IMR-90 (cell line): ENCODE measurements around the gene ABCF1. TPM values are rescaled to one million over a fixed set of nuclear protein-coding genes. Genes with fewer than 3 reads are reported as not detected.

Experiments
- ATAC-seq: fragments of 200-7000 bp; cut with Tn5 transposase; 2 replicates; pipeline ENCODE4 v1.9.1; 2020; ENCODE audit warnings: low read depth, mild to moderate bottlenecking, moderate library complexity
- BruUV-seq: library from RNA; stranded (reverse); fragments of 400-500 nt; replicated peaks from 2 replicates; lab custom pipeline; 2021; lab: Mats Ljungman, UMichigan
- CTCF ChIA-PET: fragments of 300-600 bp; formaldehyde crosslinking; extraction: SDS; loops from one replicate; lab custom pipeline; 2021; ENCODE audit warnings: antibody characterized with exemption; lab: Yijun Ruan, JAX
- POLR2A ChIA-PET: fragments of 300-600 bp; sonication (Branson Sonifier 250); formaldehyde crosslinking; loops from one replicate; lab custom pipeline; 2022; ENCODE audit warnings: antibody characterized with exemption; ENCODE audit not compliant: unreplicated experiment; lab: Charles Lee
- DNase-seq: peaks from one replicate; pipeline ENCODE4 v3.0.0; 2013
- H2AFZ ChIP-seq: replicated peaks from 2 replicates; pipeline ENCODE3; 2013; ENCODE audit warnings: low read length, mild to moderate bottlenecking; ENCODE audit not compliant: poor library complexity
- H2AK5ac ChIP-seq: 2 replicates; pipeline ENCODE4 v1.6.1; 2013; ENCODE audit warnings: low read depth, low read length, inconsistent platforms
- H2AK9ac ChIP-seq: replicated peaks from 2 replicates; pipeline ENCODE3; 2013; ENCODE audit warnings: mild to moderate bottlenecking, low read depth, low read length, moderate library complexity; ENCODE audit not compliant: poor library complexity
- H2BK120ac ChIP-seq: 2 replicates; pipeline ENCODE4 v1.6.1; 2013; ENCODE audit warnings: low read depth, low read length, inconsistent platforms
- H2BK15ac ChIP-seq: 3 replicates; pipeline ENCODE4 v1.6.1; 2013; ENCODE audit warnings: low read depth, low read length, inconsistent platforms
- H2BK20ac ChIP-seq: 2 replicates; pipeline ENCODE4 v1.6.1; 2013; ENCODE audit warnings: low read depth, mild to moderate bottlenecking, inconsistent platforms, low read length, moderate library complexity
- H2BK5ac ChIP-seq: 2 replicates; pipeline ENCODE4 v1.6.1; 2013; ENCODE audit warnings: mild to moderate bottlenecking, low read depth, low read length, inconsistent platforms; ENCODE audit not compliant: poor library complexity, severe bottlenecking
- H3K14ac ChIP-seq: replicated peaks from 2 replicates; pipeline ENCODE4 v1.6.1; 2013; ENCODE audit warnings: low read depth, low read length, inconsistent platforms
- H3K18ac ChIP-seq: 2 replicates; pipeline ENCODE4 v1.6.1; 2013; ENCODE audit warnings: low read depth, low read length, control low read depth
- H3K23ac ChIP-seq: 2 replicates; pipeline ENCODE4 v1.6.1; 2013; ENCODE audit warnings: low read depth, low read length, inconsistent platforms
- H3K27ac ChIP-seq: 2 replicates; pipeline ENCODE4 v1.5.1; 2013; ENCODE audit warnings: mild to moderate bottlenecking, control low read depth, low read length; ENCODE audit not compliant: insufficient read depth
- H3K27me3 ChIP-seq: 2 replicates; pipeline ENCODE4 v1.6.1; 2013; ENCODE audit warnings: low read length; ENCODE audit not compliant: control insufficient read depth, insufficient read depth
- H3K36me3 ChIP-seq: 2 replicates; pipeline ENCODE4 v1.6.1; 2013; ENCODE audit warnings: low read length, mixed read lengths; ENCODE audit not compliant: control insufficient read depth, insufficient read depth
- H3K4ac ChIP-seq: 2 replicates; pipeline ENCODE4 v1.6.1; 2013; ENCODE audit warnings: low read depth, low read length, inconsistent platforms
- H3K4me1 ChIP-seq: 2 replicates; pipeline ENCODE4 v1.6.1; 2013; ENCODE audit warnings: low read length, mixed read lengths; ENCODE audit not compliant: control insufficient read depth, insufficient read depth
- H3K4me2 ChIP-seq: 2 replicates; pipeline ENCODE4 v1.6.1; 2013; ENCODE audit warnings: low read depth, mild to moderate bottlenecking, control low read depth, low read length, moderate library complexity
- H3K4me3 ChIP-seq: 2 replicates; pipeline ENCODE4 v1.5.1; 2013; ENCODE audit warnings: low read depth, mild to moderate bottlenecking, control low read depth, low read length, moderate library complexity; ENCODE audit not compliant: insufficient read depth
- H3K56ac ChIP-seq: 2 replicates; pipeline ENCODE4 v1.6.1; 2013; ENCODE audit warnings: low read length, inconsistent platforms; ENCODE audit not compliant: insufficient read depth; ENCODE audit errors: extremely low read depth
- H3K79me1 ChIP-seq, 2 experiments: 2 replicates each; pipeline ENCODE4 v1.6.1; 2013; ENCODE audit warnings: low read length in 2 of 2, inconsistent platforms in 1 of 2, low read depth in 1 of 2
- H3K9ac ChIP-seq: 2 replicates; pipeline ENCODE4 v1.6.1; 2013; ENCODE audit warnings: low read depth, low read length, control low read depth
- H3K9me1 ChIP-seq: 2 replicates; pipeline ENCODE4 v1.6.1; 2013; ENCODE audit warnings: low read length, inconsistent platforms; ENCODE audit not compliant: insufficient read depth
- H3K9me3 ChIP-seq: 2 replicates; pipeline ENCODE4 v1.6.1; 2013; ENCODE audit warnings: low read length; ENCODE audit not compliant: control insufficient read depth, insufficient read depth
- H4K20me1 ChIP-seq: 2 replicates; pipeline ENCODE4 v1.6.1; 2013; ENCODE audit warnings: low read length, inconsistent platforms; ENCODE audit not compliant: insufficient read depth
- H4K5ac ChIP-seq: 2 replicates; pipeline ENCODE4 v1.6.1; 2013; ENCODE audit warnings: mild to moderate bottlenecking, low read depth, low read length, control low read depth
- H4K8ac ChIP-seq, 2 experiments: 2 replicates each; pipeline ENCODE4 v1.6.1; 2013; ENCODE audit warnings: low read depth in 2 of 2, low read length in 2 of 2, control low read depth in 1 of 2, inconsistent platforms in 1 of 2
- H4K91ac ChIP-seq: 2 replicates; pipeline ENCODE4 v1.6.1; 2013; ENCODE audit warnings: low read depth, low read length, inconsistent platforms; ENCODE audit not compliant: insufficient read depth
- BHLHE40 ChIP-seq: fragments of 150-350 bp; IDR thresholded peaks from 2 replicates; pipeline ENCODE4 v1.6.1; 2016; ENCODE audit warnings: mild to moderate bottlenecking, low read depth, low read length
- CEBPB ChIP-seq: IDR thresholded peaks from 2 replicates; pipeline ENCODE4 v1.6.1; 2012; ENCODE audit warnings: low read depth, low read length, improper control_type of control experiment
- CHD1 ChIP-seq: IDR thresholded peaks from 2 replicates; pipeline ENCODE4 v1.6.1; 2012; ENCODE audit warnings: low read depth, low read length, improper control_type of control experiment
- ELK1 ChIP-seq: fragments of 150-350 bp; IDR thresholded peaks from 2 replicates; pipeline ENCODE4 v1.6.1; 2016; ENCODE audit warnings: low read depth, mild to moderate bottlenecking, low read length, moderate library complexity, borderline replicate concordance
- FOS ChIP-seq: fragments of 150-350 bp; IDR thresholded peaks from 2 replicates; pipeline ENCODE4 v1.6.1; 2016; ENCODE audit warnings: low read depth, low read length
- MAFK ChIP-seq: IDR thresholded peaks from 2 replicates; pipeline ENCODE4 v1.6.1; 2012; ENCODE audit warnings: low read depth, low read length, improper control_type of control experiment
- MAZ ChIP-seq: IDR thresholded peaks from 2 replicates; pipeline ENCODE4 v1.6.1; 2012; ENCODE audit warnings: low read depth, mild to moderate bottlenecking, low read length, improper control_type of control experiment, moderate library complexity, borderline replicate concordance
- MXI1 ChIP-seq: IDR thresholded peaks from 2 replicates; pipeline ENCODE4 v1.6.1; 2012; ENCODE audit warnings: low read depth, mild to moderate bottlenecking, low read length, moderate library complexity, borderline replicate concordance
- NFE2L2 ChIP-seq: fragments of 150-350 bp; IDR thresholded peaks from 2 replicates; pipeline ENCODE4 v1.6.1; 2016; ENCODE audit warnings: low read depth, mild to moderate bottlenecking, low read length
- POLR2A ChIP-seq: IDR thresholded peaks from 2 replicates; pipeline ENCODE4 v1.6.1; 2012; ENCODE audit warnings: mild to moderate bottlenecking, low read depth, low read length
- RAD21 ChIP-seq: IDR thresholded peaks from 2 replicates; pipeline ENCODE4 v1.6.1; 2012; ENCODE audit warnings: low read length, improper control_type of control experiment
- RCOR1 ChIP-seq: IDR thresholded peaks from 2 replicates; pipeline ENCODE4 v1.6.1; 2012; ENCODE audit warnings: mild to moderate bottlenecking, low read length, improper control_type of control experiment; ENCODE audit not compliant: insufficient replicate concordance
- RFX5 ChIP-seq: IDR thresholded peaks from 2 replicates; pipeline ENCODE4 v1.8.0; 2012; ENCODE audit warnings: low read depth, mild to moderate bottlenecking, low read length, moderate library complexity
- SMC3 ChIP-seq: fragments of 150-350 bp; IDR thresholded peaks from 2 replicates; pipeline ENCODE4 v1.6.1; 2016; ENCODE audit warnings: low read depth, mild to moderate bottlenecking, antibody characterized with exemption, low read length, moderate library complexity
- USF2 ChIP-seq: fragments of 150-350 bp; IDR thresholded peaks from 2 replicates; pipeline ENCODE4 v1.6.1; 2017; ENCODE audit warnings: mild to moderate bottlenecking, antibody characterized with exemption, low read length, low read depth
- WGBS, 2 experiments: methylation state at CpG; one replicate each; pipeline versions ENCODE4 v1.1.5 to v1.1.7; 2013; ENCODE audit warnings: missing lambda C conversion rate in 2 of 2; ENCODE audit not compliant: insufficient read length in 1 of 2; ENCODE audit errors: extremely low coverage in 2 of 2; 5-methylcytosine and 5-hydroxymethylcytosine counted together
- dilution Hi-C: fragments of 300-500 bp; cut with HindIII; formaldehyde crosslinking; loops from one replicate; pipeline ENCODE4 v1.14.3; 2018; ENCODE audit warnings: low sequenced_read_pairs; ENCODE audit not compliant: unreplicated experiment
- in situ Hi-C: fragments of 300-500 bp; cut with MboI; formaldehyde crosslinking; loops from 3 replicates; pipeline ENCODE4 v1.14.3; 2019; ENCODE audit warnings: low sequenced_read_pairs, inconsistent platforms, mixed read lengths
- intact Hi-C: fragments of 100-400 bp; cut with micrococcal nuclease; formaldehyde crosslinking; loops from 2 replicates; pipeline ENCODE4 v1.10.0; 2022
- polyA plus RNA-seq, 3 experiments: library from polyadenylated mRNA; depleted of rRNA; stranded (reverse); fragments of >200 nt; gene quantifications; 2 replicates each; pipeline ENCODE4 v1.2.3, GENCODE V29; 2012; ENCODE audit warnings: low replicate concordance in 1 of 3
- total RNA-seq: library from RNA; depleted of rRNA; stranded (reverse); fragments of >200 nt; gene quantifications from 2 replicates; pipeline ENCODE4 v1.2.3, GENCODE V29; 2012

Gene ABCF1
- total and polyA plus RNA-seq, 2 of the 4 experiments (the other 2 are of a cell fraction) = 39.1 to 48.6 TPM

GRCh38 chr6:30542404-30542725 lies 28.9 kb upstream of the ABCF1 start:
- H3K4ac ChIP-seq = no peak overlapping the region
- H3K4me3 ChIP-seq = no peak overlapping the region
- no peaks in the 10 kb centered on the region for H3K79me1 ChIP-seq
- H3K18ac ChIP-seq = no peak overlapping the region
- H3K27me3 ChIP-seq = no peaks in the 10 kb centered on the region
- H2AK9ac ChIP-seq = peak overlapping the region; percentile 30
- dilution Hi-C loops (no loop called here), intact Hi-C loops (loop anchor here (5.0 kb wide), 1 partner anchor 545 kb away; no protein-coding TSS in a partner anchor), in situ Hi-C loops (no loop called here)
- no peak overlapping the region for H3K9ac ChIP-seq
- no peak overlapping the region for H3K14ac ChIP-seq
- no peak overlapping the region for H4K5ac ChIP-seq
- H3K56ac ChIP-seq = no peak overlapping the region
- DNase-seq (no peak), ATAC-seq (no peak)
- no peak overlapping the region for H2BK120ac ChIP-seq
- no peak overlapping the region for H2BK5ac ChIP-seq
- ChIA-PET CTCF (interaction anchor here (0.5 to 1.8 kb wide), 3 partner anchors 29 to 60 kb away, joined by 3 to 33 read pairs (median 4); partner anchors contain the start of gene ABCF1), POLR2A (interaction anchor here (1.1 kb wide), 1 partner anchor 73 kb away, joined by 5 read pairs; no protein-coding TSS in a partner anchor)
- H2AFZ ChIP-seq = no peak overlapping the region
- TF ChIP-seq RCOR1 (no peak), ELK1 (no peak), RFX5 (no peak), MAFK (no peak), POLR2A (no peak), RAD21 (no peak), USF2 (no peak), FOS (no peak), CHD1 (no peak), SMC3 (no peak), NFE2L2 (no peak), BHLHE40 (no peak), CEBPB (no peak), MXI1 (no peak), MAZ (no peak)
- BruUV-seq = no TSS peak
- WGBS, 2 experiments = 36% methylated on average over 2 of the region's 4 CpGs; no CpG with 5 or more reads in 1 of the 2 experiments
- H3K4me2 ChIP-seq = no peak overlapping the region
- H4K20me1 ChIP-seq = no peaks in the 10 kb centered on the region
- H2BK15ac ChIP-seq = no peak overlapping the region
- no peak overlapping the region for H4K8ac ChIP-seq
- H2AK5ac ChIP-seq = no peak overlapping the region
- no peaks in the 10 kb centered on the region for H3K9me1 ChIP-seq
- H3K4me1 ChIP-seq = no peaks in the 10 kb centered on the region
- no peak overlapping the region for H3K27ac ChIP-seq
- no peak overlapping the region for H3K23ac ChIP-seq
- no peak overlapping the region for H4K91ac ChIP-seq
- no peaks in the 10 kb centered on the region for H3K9me3 ChIP-seq
- peaks cover 18% of the 10 kb centered on the region for H3K36me3 ChIP-seq
- H2BK20ac ChIP-seq = no peak overlapping the region
